SK-N-SH (cell line): ENCODE results near the gene SLC6A8.

Source experiments
- CTCF ChIP-seq: fragments of 200-600 bp; sonication (generic); IDR thresholded peaks from 2 replicates; pipeline ENCODE4 v1.6.1; 2017; ENCODE audit warnings: antibody characterized with exemption, mild to moderate bottlenecking, moderate library complexity
- FOSL2 ChIP-seq: IDR thresholded peaks from 2 replicates; pipeline ENCODE4 v1.4.0; 2012; ENCODE audit warnings: low read depth, mild to moderate bottlenecking, moderate library complexity, borderline replicate concordance
- MAX ChIP-seq: IDR thresholded peaks from 2 replicates; pipeline ENCODE4 v1.4.0; 2012; ENCODE audit warnings: low read depth
- POLR2AphosphoS5 ChIP-seq: IDR thresholded peaks from 2 replicates; pipeline ENCODE4 v1.6.1; 2012; ENCODE audit warnings: low read depth, low read length
- TAF1 ChIP-seq: IDR thresholded peaks from 2 replicates; pipeline ENCODE4 v1.6.1; 2012; ENCODE audit warnings: low read depth, mild to moderate bottlenecking, low read length, moderate library complexity, borderline replicate concordance
- TEAD4 ChIP-seq: IDR thresholded peaks from 2 replicates; pipeline ENCODE4 v1.4.0; 2012; ENCODE audit warnings: mild to moderate bottlenecking, borderline replicate concordance; ENCODE audit not compliant: insufficient read depth

- TF ChIP-seq TAF1 (no peak), TEAD4 (no peak), CTCF (no peak), FOSL2 (no peak), MAX (no peak), POLR2AphosphoS5 (no peak)
Measured at GRCh38 chrX:153697924-153698865, 10.5 kb downstream of the SLC6A8 start.
